GM21723 (cell line): ENCODE measurements around the gene FADS2.

Source experiments
- ATAC-seq: cut with Tn5 transposase; IDR thresholded peaks from one replicate; pipeline ENCODE4 v1.9.1; 2021; ENCODE audit warnings: mild to moderate bottlenecking, moderate library complexity; ENCODE audit not compliant: unreplicated experiment

The FADS2 gene

DNA sequence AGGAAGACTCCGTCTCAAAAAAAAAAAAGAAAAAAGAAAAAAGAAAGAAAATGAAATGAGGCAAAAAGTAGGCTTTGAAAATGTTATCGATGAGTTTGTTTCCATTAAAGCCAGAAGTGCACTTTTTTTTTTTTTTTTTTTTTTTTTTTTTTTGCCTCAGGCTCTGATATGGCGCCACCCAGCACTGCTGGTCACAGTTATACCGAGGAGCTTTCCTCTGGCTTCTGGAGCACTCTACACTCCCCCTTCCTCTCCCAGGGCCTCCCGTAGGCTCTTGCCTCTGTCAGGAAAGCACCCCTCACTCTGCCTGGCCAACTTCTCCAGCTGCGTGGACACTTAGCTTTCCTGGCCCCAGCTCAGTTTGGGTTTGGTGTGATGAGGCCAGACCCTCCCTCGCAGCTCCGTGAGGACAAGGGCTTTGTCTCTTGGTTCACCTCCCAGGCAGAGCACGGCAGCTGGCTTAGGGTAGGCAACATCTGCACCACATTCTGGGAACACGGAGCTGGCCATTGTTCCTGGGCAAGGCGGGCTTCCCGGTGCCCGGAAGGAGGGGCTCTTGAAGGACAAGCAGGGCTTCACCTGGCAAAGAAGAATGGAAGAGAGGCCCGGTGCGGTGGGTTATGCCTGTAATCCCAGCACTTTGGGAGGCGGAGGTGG is 16.9 kb downstream of the FADS2 start:
- ATAC-seq: no peak

DNA sequence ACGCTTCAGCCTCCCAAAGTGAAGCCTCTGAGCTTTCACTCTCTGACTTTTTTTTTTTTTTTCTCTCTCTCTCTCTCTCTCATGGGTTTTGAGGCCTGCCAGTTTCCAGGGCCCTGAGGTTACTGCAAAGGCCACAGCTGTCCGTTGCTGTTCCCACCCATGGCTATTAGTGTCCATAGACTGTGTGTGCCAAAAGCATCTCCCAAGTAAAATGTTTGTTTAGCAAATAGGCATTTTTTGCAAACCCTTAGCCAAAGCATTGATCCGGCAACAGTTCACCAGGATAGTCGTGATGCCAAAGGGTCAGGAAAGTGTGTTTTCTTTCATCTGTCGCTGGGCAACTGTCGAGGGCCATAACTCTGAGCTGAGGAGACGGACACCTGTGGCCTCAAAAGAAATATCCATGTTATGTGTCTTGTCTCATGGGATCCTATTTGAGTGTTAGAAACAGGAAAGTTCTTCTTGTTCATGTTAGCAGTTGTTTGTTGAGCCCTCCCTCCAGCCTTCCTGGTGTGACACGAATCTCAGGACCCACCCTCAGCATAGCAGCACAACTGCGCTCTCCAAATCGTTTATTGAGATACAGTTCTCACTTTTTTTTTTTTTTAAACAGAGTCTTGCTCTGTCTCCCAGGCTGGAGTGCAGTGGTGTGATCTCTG is 18.4 kb downstream of the FADS2 start:
- ATAC-seq: no peak

DNA sequence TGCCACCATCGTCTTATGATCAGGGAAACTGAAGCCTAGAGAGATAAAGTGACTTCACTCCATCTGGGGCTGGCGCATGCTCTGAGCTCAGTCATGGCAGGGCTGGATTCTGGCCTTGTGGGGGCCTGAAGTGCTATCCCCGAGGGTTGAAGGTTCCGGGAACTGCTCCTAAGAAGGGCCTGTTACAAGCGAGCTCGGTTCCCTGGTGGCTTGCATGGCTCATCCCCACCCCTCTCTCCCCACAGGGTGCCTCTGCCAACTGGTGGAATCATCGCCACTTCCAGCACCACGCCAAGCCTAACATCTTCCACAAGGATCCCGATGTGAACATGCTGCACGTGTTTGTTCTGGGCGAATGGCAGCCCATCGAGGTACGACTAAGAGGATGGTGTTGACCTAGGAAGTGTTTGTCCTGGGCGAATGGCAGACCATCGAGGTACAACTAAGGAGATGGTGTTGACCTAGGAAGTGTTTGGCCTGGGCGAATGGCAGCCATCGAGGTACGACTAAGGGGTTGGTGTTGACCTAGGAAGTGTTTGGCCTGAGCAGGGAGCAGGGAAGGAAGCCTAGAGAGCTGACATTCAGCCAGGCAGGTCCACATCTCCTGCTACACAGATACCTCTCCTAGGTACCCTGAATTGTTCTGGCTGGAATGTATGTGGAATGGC is 19.9 kb downstream of the FADS2 start:
- ATAC-seq: no peak

DNA sequence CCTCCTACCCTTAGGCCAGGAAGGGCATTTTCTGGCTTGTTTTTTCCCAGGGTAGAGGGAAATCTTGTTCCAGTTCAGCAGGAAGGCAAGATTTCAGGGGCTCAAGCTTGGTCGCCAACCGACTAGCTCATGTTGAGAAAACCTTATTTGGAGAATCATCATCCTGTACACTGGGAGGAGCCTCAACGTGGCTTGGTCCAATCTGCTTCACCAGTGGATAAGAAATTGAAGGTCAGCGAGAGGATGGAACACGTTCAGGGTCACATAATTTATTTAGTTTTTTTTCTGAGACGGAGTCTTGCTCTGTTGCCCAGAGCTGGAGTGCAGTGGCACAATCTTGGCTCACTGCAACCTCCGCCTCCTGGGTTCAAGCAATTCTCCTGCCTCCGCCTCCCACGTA is 20.5 kb downstream of the FADS2 start:
- ATAC-seq: no peak

DNA sequence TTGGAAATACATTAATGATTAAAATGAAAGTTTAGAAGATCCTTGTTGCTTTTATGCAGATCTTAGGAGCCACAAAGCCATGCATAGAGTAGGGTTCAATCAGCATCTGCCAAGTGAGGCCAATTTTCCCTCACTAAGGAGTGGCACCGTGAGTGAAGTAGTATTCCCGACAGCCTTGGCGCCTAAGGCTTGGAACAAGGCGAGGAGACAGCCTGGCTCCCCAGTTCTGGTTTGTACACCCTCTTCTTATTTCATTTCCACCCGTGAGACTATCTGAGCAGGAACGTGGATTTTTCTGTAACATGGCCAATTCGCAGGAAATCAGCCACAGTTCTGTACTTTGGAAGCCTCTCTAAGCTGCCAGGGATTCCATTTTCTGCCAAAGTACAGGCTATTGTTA is 22.6 kb downstream of the FADS2 start:
- no peak for ATAC-seq

DNA sequence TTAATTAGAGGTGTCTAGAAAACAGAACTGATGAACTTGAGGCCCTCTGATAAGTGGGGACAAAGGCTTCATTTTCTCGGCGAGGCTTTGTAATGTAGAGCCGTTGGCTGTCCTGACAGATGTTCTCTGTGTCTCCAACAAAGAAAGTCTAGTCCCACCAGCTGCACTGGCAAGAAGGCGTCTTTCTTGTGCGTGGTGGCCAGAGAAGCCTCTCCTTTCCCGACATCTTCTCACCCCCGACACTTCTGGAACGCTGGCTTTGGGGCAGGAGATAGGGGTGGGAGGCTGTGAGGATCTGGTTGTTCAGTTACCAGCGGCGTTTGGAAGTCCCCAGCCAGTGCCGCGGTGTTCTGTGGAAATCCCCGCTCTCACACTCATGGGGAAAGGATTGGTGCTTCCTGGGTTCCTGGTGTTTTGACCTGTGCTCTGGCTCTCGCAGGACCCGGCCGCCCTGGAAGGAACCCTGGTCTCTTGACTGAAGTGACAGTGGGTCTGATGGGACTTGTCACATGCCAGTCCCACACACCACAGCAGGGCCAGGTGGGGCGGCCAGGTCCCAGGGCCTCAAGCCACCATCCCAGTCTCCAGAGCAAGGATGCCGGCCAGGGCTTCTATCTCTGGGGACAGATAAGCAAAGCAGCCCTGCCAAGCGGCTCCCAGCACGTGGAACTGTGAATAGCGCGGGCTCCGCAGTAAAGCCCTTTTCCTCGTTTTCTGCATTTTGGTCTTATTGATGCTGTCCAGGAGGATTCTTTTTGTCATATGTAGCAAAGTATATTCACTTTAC is 23.2 kb downstream of the FADS2 start:
- ATAC-seq: no peak

DNA sequence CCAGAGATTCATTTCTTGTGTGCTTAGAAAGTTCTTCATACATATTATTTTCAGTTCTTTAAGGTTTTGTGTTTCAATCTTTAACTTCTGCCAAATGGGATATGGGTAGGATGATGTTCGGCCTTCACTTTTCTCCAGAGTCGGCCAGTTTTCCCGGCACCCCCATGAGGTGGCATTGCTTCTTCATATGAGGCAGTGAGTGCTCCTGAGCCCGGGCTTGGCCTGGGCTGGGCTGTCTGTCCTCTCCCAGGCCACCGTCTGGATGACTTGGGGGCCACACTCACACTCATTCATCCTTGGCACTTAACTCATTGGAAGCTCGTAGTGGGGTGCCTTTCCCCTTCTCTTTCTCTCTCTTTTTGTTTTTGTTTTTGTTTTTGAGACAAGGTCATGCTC is 23.8 kb downstream of the FADS2 start:
- ATAC-seq: no peak

DNA sequence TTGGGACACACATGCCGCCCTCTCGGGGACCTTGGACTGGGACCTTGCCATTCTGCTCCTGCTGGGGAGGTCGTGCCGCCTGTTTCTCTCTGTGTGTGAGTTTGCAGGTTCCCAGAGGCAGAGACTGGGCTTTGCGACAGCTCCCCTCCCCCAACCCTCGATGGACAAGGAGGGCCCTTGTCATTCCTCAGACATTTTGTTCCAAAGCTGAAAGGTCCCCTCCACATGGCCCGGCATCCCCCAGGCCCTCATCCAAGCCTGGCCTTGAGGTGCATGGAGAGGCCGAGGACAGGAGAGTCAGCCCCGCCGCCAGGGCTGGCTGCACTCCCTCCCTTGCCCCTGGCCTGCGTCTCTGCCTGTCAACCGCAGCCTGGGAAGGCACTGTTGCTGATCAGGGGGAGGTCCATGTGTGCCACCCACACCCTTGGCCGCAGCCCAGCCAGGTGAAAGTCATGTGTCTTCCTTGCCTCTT is 25.6 kb downstream of the FADS2 start:
- no peak for ATAC-seq

DNA sequence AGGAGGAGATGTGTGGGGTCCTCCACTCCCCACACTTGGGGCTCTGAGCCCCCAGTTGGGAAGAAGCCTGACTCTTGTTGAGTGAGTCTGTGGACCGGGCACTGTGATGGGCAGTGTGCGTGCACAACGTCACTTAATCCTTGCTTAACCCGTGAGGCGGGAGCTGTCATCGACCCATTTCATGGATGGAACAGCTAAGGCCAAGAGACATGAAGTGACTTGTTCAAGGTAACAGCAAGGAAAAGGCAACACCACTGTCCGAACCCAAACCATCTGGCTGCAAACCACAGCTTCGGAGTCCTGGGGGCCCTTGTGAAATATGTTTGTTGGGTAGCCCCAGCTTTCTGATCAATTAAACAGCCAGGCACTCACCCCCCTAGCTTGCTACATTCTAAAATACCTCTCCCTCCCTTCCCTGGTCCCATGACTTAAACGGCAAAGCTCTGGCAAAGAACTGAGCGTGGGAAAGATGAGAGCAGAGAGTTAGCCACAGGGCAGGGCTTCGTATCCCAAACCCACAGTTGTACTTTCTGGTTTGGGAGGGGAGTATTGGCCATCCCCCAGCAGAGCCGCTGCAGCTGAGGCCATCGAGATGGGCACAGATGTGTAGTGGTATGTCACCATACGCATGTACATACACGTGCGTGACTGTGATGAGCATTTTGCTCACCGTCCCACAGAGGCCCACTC is 26.3 kb downstream of the FADS2 start:
- no peak for ATAC-seq

DNA sequence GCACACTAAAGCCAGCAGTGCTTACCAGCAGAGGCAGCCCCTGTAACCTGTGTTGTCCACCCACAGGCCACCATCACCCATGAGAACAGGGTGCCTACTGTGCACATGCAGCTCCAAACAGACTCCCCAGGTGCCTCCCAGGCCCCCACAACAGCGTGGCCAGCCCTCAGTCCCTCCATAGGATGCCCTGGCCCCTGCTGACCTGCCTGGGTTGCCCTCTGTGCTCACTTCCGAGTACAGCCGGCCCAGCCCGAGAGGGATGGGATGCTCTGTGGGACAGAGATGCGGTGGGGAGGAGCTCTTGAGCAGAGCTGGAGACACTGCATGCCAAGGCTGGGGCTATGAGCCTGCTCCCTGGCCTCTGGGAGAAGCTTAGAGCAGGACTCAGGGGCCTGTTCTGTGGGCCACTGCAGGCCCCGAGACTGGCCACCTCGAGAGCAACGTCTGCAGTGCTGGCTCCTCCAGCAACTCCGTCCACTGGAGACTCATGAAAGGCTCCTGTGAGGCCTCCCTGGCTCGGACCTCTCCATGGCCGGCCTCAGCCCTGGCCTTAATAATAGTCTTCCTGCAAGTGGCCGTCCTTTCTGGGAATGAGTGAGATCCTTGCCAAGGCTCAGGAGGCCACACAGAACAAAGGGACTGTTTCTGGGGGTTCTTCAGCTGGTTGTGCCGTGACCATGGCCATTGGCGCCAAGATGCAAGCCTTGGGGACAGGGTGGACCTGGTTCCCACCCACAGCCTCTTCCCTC is 27.0 kb downstream of the FADS2 start:
- ATAC-seq: no peak

DNA sequence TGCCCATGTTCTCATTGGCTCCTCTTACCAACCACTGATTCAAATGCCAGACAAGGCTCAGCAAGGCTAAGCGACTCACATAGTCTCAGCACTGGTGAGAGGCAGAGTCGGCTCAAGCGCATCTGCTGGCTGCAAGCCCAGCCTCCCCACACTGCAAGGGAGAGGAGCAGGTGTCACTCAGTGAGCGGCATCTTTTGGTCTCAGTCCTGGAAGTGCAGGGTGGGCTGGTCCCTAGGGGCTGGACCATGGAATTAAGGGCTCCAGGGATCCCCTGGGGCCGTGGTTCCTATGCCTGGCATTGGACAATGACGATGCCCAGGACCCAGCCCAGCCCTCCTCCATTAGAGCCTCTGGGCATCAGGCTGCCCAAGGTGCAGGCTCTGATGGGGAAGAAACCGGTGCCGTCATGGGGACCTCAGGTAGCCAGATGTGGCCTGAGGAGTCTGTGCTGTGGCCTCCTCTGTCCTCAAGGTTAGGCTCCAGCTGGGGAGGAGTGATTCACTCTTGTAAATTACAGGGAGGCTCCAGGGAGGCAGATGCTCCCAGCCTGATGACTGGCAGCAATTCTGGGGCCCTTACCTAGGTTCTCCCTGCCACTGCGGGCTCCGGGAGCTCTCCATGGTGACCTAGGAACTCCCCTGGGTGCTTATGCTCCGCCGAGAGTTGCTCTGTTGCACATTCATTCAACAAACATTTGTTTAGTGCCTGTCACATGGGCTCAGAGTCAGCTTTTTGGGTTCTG is 28.0 kb downstream of the FADS2 start:
- no peak for ATAC-seq

DNA sequence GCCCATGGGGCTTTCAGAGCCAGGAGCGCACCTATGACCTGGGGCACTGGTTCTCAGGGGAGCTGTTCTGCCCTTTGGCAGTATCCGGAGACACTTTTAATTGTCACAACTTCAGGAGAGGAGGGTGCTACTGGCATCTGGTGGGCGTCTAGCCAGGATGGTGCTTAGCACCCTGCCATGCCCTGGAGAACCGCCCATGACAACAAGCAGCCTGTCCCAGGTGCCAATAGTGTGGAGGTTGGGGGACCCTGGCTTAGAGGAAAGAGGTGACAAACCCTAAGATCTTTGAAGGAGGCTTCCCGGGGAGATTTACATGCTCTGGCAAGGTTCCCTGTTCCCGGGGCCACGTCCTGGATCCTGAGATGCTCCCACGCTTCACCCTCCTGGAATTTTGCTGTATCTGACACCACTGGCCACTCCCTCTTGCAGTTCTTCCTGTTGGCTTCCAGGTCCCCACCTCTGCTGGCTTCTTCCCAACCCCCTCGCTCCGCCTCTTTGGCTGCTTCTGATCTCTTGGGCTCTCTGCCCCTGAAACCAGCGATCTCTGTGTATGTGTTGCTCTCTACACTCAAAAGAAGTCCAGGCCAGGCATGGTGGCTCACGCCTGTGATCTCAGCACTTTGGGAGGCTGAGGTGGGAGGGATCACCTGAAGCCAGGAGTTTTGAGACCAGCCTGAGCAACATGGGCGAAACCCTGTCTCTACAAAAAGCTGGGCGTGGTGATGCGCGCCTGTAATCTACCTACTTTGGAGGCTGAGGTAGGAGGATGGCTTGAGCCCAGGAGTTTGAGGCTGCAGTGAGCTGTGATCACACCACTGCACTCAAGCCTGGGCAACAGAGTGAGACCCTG is 32.2 kb downstream of the FADS2 start:
- ATAC-seq: no peak

DNA sequence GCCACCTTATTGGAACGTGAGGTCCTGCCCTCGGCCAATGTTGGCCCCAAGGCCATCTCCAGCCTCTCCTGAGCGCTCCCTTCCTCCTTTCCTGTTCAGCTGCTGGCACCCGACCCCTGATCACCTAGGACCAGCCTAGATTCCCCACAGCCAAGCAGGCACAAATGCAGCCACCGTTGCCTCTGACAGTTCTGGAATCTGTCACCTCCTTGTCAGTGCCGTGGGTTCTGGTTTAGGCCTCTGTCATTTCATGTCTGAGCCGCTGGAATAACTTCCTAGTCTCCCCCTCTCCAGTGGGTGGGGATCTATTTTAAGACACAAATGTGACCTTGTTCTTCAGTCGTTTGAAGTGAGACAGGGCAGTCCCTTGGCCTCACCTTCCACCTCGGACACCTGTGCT is 33.5 kb downstream of the FADS2 start:
- no peak for ATAC-seq

DNA sequence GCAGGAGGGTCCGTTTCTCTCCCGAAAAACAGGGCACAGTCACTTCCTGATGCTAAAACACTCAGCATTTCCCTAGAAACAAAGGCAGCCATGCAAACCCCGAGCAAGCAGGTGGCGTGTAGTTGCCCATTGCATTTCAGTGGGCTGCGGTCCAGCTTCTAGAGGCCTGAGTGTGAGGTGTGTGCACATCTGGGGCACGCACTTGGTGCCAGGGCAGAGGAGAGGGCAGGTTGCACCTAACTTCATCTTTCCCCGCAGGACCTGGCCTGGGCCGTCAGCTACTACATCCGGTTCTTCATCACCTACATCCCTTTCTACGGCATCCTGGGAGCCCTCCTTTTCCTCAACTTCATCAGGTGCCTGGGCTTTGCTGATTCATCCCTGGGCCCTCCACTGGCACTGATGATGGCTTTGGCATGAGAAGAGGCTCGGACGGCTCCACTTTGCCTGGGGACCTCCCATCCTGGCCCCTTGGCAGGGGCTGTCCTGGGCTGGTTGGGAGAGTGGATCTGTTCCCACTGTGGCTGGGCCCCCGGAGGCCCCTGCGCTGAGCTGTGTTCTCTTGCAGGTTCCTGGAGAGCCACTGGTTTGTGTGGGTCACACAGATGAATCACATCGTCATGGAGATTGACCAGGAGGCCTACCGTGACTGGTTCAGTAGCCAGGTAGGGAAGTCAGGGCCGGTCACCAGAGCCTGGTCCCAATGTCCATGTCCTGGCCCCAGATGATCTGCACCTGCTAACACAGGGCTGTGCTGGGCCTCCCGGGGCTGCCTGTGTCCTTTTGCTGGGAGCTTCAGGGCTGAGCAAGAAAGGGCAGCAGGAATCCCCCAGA is 34.8 kb downstream of the FADS2 start:
- ATAC-seq: no peak

DNA sequence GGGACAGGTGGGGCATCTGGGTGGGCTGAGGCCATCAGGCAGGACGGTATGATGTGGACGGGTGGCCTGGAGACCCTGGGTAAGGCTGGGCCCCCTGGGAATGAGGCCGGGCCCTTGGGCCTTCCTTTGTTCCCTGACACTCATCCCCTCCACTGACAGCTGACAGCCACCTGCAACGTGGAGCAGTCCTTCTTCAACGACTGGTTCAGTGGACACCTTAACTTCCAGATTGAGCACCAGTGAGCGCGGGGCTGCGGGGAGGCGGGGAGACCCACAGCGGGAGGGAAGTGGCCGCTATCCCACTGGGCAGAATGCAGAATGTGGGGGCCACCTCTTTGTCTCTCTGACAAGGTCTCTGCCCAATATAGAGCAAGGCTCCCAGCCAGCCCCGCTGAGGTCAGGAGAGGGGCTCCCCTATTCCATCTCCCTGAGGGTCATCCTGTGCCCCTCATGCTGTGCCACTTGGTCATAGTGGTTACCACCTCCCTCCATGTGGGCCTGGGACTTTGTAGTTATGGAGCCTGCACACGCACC is 35.5 kb downstream of the FADS2 start:
- no peak for ATAC-seq

DNA sequence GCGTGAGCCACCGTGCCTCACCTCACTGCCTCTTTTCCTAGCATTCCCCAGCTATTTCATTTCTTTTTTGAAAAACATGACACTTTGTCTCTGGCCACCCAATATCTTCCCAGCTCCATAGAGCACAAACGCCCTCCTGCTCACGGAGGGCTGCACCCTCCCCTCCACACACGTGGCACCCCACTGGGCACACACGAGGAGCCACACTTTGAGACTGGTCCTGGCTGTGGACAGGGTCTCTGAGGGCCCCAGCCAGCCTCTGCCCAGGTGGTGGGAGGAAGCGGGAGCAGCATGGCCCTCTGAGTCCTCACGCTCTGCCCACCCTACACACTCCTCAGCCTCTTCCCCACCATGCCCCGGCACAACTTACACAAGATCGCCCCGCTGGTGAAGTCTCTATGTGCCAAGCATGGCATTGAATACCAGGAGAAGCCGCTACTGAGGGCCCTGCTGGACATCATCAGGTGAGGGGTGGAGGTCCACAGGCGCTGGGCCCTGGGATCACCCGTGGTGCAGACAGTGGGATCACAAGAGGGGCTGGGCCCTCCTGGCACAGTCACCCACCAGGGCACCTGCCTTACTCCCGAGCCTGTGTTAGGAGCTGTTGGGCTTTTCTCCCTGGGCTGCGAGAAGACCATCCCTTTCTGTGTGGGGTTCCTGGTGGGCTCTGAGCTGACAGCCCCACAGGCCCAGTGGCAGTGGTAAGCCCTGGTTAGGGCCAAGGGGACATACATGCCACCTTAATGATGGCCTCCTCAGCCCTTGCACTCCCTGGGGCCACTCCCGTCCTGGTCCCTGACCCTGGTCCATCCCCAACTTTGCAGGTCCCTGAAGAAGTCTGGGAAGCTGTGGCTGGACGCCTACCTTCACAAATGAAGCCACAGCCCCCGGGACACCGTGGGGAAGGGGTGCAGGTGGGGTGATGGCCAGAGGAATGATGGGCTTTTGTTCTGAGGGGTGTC is 37.0 kb downstream of the FADS2 start:
- no peak for ATAC-seq
